GM12892 (cell line): Measurements from ENCODE around the gene PDE6B.

Source experiments
- POLR2A ChIP-seq: IDR thresholded peaks from 2 replicates; pipeline ENCODE4 v1.6.1; 2011; ENCODE audit warnings: low read depth, low read length, control low read depth
- POLR2AphosphoS5 ChIP-seq: IDR thresholded peaks from 2 replicates; pipeline ENCODE4 v1.6.1; 2011; ENCODE audit warnings: low read depth, low read length, control low read depth

DNA sequence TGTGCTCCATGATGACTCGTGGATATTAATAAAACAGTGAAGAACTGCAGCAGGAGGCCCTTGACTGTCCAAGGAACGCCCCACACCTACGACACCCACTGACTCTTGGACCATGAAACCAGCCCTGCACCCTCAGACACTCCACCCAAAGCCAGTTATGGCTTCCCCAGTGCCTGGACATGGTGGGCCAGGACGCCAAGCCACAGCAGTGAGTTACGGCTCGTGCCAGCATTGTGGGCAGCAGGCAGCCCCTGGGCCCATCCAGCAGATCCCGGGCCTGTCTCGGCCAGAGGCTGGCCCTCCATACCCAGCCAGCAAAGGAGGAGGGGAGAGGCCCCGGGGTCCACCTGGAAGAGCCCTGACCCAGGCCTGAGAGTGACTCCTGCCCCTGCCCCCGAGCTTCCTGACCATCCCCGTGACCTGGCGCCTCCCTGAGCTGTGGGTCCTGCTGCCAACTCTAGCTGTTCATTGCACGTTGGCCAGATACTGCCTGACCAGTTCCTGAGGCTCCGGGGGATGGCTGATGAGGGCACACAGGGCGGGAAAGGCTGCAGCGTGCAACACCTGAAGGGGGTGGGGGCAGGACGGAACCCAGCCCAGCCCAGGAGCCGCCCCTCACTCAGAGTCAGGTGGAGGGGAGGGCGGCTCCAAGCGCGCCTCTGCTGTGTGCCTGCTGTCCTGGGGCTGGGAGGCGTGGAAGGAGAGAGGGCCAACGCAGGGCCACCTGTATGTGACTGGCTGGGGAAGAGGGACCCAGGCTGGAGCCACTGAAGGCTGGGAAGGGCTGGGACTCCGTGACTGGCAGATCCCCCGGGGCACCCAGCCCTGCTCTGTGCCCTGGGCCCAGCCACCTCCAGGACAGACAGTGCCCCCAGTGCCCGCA is 62.8 kb downstream of the PDE6B start:
- TF ChIP-seq POLR2A (no peak), POLR2AphosphoS5 (no peak)
